HG02938 (cell line): ENCODE data around the gene SLC35A2.

Source experiments
- ATAC-seq: cut with Tn5 transposase; IDR thresholded peaks from one replicate; pipeline ENCODE4 v1.9.1; 2021; ENCODE audit warnings: mild to moderate bottlenecking, moderate library complexity; ENCODE audit not compliant: unreplicated experiment

SLC35A2 gene

DNA sequence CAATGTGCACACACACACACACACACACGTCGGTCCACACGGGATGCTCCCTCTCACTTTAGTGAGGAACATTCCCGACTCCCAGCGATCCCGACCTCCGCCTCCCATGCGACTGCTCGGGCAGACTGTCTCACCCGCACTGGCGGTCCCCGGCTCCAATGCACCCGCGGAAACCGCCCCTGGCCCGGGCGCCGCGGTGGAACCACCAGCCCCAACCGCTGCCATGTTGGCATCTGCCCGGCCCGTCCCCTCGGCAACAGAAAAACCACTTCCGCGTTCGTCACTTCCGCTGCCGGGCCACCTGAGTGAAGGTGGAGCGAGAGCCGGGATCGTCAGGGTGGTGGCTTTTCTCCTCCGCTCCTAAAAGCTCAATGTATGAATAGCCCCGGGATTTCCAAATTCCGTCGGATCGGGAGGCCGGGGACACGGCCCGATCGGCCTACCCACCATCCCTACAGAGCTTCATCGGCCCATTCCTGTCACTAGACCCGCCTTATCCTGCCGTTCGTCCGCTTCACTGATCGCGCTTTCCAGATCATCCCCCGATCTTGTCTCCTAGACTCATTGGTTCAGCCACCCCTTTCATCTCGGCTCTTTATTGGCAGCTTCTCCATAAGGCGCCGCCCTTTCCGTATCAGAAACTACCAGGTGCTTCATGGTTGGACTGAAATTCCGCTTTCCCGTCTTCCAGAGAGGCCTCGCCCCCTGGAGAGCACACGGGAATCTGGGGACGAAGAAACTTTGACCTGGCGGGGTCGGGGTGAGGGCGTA, at the start of gene SLC35A2:
TSS of gene SLC35A2 (minus strand) at position 235 of the 771 bp plus-strand sequence. CDS start at position 225, 10 bp downstream.
- peak; percentile 64 for ATAC-seq

DNA sequence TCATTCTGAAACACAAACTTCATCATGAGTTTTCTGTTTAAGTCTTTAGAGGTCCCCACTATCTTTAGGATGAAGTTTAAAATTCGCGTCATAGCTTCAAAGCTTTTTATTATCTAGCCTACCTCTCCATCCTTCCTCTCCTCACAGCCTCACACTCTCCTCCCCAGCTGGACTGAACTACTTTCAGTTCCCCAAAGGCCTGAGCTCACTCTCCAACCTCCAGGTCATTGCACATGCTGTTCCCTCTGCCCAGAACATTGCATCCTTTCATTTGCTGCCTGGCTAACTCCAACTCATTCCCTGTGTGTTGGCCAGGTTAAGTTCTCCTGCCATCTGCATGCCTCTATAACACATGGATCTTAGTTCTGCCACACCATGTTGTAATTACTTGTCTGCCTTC, 48.8 kb upstream of the SLC35A2 start:
- no peak for ATAC-seq

DNA sequence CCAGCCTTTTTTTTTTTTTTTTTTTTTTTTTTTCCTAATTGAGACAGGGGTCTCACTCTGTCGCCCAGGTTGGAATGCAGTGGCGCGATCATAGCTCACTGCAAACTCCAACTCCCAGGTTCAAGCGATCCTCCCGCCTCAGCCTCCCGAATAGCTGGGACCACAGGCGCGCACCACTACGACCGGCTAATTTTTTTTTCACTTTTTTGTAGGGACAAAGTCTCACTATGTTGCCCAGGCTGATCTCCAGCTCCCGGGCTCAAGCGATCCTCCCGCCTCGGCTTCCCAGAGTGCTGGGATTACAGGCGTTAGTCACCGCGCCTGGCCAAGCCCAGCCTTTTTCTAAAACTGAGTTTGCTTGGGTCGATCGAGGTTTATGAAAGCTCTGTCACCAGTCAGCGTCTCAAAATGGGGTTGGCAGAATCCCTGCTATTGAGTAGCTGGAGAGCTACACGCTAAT, 47.2 kb upstream of the SLC35A2 start:
- ATAC-seq: no peak

DNA sequence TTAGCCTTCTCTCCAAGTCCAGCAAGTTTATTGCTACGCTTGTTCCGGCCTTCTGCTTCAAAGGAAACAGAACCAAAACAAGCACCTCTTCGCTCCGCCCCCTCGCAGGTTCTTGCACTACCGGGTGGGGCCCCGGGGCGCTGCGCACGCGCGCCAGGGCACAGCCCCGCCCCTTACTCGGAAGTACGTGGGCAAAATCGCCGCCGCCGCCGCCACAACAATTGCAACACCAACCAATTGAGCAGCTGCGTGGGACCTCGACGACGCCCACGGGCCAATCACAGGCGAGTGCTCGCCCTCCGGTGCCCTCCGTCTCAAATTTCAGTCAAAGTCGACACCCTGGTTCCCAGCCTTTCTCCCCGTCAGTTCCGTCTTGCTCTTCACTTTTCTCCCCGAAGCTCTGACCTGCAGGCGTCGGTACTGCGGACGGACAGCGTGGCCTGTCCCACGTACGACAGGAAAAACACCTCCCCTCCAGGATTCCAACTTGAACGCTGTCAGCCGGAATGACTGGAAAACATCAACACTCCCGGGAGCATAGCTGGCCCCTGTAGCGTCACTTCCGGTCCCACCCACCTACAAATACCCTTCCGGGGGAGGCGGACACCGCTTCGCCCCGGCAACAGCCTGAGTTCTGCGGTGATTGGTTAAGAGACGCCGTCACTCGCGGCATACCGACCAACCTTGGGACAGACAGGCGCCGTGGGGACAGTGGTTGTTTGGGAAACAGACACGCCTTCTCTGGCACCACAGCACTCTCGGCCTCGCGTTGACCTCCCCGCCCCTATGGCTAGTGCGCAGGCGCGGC, 46.6 kb upstream of the SLC35A2 start:
- peak; percentile 83 for ATAC-seq

DNA sequence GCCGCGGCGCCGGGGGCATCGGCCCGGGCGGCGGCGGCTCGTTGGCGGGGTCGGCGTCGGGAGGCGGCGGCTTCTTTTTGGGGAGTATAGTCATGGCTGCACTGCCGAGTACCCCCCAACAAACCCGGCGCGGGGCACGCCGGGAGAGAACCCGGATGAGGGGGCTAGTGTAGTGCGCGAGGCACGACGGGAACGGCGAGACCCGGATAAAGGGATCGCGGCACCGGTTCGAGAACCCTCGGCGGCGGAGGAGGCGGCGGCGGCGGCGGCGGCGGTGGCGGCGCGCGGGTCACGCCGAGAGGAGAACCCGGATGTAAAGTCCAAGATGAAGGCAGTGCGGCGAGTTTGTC, 46.0 kb upstream of the SLC35A2 start, which contains the start of gene OTUD5:
TSS of gene OTUD5 (minus strand) at position 131 of the 350 bp plus-strand sequence. CDS start at position 94, 37 bp downstream.
- peak; percentile 18 for ATAC-seq

DNA sequence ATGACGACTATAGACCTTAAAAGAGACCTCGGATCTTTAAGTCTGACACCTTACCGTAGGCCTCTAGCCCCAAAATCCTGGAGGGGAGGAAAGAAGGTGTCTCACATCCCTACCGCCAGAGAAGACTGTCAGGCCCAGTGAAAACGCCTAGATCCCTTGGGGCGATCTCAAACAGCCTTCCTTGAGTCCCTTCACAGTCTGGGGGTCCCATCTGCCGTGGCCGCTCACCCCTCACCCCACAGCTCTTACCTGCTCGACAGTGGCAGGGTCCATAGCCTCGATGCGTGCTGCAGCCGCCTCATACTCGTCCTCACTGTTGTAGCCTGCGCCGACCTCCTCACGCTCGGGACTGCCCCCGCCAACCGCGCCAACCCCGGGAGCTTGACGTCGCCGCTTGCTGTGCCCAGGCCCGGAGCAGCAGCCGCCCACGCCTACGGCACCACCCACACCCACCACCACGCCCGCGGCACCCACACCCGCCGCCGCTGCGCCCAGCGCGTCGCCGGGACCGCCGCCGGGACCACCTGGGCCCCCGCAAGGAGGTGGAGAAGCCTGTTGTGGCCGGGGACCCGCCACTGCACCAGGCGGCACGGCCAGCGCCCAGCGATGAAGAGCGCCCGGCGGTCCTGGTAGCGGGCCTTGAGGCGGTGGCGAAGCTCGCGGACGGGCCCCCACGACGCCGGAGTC, 45.4 kb upstream of the SLC35A2 start:
- ATAC-seq: no peak

DNA sequence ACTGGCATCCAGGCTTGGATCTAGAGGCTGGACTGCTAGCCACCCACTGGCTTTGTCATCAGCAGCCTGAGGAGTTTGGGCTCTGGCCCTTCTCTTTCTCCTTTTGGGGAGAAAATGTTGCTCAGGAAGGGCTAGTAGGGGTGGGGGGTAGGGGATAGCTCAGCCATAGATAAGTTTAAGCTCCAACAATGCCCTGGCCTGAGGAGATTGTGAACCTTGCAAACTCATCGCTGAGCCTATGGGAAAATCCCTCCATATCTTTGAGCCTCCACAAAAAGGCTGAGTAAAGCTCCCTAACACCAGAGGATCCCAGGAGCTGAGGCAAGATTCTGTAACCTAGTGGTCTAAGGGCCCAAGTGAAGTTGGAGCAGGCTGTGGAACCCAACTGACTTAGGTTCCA, 37.1 kb upstream of the SLC35A2 start:
- no peak for ATAC-seq

DNA sequence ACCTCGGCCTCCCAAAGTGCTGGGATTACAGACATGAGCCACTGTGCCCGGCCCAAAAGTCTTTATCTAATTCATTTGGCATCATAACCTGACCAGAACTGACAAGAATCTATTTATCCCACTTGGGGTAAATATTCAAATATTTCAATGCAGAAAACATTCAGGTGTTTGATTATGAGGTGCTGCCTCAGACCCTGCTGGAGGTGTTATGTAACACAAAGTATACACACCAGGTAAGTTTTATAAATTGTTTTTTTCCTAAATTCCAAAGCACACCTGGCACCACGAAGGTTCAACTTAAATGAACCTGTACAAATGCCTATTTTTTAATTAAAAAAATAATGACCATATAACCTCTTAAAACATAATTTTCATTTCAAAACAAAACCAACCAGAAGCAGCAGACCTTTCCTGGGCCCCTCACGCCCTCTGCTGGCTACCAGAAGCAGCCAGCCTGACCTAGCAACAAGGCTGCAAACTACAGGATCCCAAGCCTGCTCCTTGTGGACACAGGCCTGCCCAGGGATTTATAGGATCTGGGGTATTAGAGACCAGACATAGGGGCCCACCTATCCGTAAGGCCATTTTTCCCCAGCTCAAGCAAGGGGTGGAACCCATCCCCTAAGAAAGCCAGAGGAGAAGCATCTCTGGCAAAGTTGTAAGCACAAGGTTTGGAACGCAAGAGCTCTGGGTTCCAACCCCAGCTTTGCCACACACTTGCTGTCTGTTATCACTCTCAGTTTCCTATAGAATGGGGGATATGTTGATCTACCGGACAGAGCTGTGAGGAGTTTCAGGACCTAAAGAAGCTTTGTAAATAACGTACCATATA, 34.3 kb upstream of the SLC35A2 start:
- no peak for ATAC-seq

DNA sequence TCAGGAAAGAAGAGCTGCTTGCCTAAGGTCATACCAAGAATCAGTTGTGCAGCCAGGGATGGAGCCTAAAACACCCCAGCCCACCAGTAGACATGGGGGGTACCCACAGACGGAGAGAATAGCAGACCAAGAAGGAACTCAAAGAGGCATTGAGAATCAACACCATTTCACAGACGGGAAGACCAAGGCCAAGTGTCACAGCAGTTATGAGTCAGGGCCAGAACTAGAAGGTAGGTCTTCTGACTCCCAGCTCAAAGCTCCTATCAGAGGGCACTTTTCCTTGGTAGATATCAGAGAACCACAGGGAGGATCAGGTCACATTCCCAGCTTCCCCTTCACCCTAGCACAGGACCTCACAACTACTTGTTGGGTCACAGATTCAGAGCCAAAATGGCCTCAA, 31.4 kb upstream of the SLC35A2 start:
- ATAC-seq: no peak

DNA sequence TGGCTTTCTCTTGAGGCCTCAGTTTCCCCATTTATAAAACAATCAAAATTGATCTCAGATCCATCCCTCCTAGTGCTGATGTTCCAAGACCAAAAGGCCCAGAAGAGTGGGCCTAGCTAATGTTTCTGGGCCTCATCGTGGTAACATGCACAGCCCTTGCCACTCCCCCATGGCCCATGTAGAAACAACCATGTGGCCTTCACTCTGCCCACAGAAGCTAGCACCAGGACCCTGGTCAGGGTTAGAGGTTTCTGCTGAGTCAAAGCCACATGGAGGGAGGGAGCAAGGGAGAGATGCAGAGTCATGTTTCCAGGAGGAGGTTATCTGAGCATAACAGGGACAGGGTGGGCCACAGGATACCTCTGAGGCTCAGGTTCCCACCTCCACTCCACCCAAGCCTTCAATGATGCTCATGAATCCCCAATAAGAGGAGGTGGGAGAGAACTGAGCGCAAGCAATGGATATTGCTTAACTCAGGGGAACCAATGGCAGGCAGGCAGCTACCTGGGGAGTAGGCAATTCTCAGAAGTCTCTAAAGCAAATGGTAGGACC, 29.0 kb upstream of the SLC35A2 start:
- no peak for ATAC-seq

DNA sequence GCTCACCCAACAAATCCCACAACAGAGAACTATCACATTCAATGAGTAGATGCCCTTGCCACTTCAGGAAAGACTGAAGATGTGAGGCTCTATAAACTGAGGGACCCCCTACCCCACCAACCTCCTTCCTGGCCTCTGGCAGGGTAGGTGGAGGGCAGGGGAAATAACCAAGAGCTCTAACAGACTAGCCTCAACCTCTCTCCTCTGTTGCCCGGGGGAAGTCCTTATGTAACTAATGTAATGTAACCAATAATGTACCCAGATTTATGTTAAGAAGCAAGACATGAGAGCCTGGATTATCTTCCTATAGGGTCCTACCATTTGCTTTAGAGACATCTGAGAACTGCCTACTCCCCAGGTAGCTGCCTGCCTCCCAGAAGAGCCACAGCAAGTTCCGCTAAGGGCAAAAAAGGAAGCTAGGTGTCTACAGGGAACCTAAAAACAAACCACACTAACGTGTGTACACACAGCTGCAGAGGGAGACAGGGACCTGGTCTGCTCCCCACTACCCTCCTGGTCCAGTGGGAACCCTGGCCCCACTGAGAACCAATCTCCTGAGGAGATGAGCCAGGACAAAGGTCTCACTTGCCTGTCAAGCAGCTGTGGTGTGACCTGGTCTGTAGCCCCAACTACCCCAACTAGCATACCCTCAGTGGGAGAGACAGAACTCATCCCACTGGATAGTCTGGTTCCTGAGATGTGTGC, 28.2 kb upstream of the SLC35A2 start:
- no peak for ATAC-seq

DNA sequence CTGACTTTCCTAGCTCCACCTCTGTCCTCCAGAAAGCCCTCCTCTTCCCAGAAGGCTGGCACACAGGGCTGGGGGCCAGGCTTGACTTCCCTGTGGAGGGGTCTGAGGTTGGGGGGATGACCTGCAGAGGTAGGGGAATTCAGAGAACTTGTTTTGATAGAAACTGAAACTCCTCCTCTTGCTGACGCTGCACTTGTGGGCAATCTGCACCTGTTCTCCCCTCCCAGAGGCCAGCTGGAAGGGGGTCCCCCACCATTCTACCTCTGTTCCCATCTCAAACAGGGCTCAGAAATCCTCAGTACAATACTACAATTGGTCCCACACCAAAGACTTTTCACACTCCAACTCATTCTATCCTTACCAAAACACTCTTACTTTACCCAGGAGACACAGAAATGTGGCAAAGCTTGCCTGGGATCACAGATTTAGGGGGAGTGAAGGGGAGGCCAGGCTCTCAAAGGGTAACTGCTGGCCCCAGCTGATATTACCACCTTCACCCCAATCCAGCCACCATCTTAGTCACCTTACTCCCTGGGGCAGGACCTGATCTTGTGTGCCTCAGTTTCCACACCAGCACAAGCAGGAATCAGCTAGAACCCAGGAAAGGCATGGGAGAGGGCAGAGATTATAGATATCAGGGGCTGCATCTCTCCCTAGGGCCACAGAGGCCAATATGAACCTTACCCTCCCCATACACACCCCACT, 27.4 kb upstream of the SLC35A2 start:
- ATAC-seq: peak; percentile 58

DNA sequence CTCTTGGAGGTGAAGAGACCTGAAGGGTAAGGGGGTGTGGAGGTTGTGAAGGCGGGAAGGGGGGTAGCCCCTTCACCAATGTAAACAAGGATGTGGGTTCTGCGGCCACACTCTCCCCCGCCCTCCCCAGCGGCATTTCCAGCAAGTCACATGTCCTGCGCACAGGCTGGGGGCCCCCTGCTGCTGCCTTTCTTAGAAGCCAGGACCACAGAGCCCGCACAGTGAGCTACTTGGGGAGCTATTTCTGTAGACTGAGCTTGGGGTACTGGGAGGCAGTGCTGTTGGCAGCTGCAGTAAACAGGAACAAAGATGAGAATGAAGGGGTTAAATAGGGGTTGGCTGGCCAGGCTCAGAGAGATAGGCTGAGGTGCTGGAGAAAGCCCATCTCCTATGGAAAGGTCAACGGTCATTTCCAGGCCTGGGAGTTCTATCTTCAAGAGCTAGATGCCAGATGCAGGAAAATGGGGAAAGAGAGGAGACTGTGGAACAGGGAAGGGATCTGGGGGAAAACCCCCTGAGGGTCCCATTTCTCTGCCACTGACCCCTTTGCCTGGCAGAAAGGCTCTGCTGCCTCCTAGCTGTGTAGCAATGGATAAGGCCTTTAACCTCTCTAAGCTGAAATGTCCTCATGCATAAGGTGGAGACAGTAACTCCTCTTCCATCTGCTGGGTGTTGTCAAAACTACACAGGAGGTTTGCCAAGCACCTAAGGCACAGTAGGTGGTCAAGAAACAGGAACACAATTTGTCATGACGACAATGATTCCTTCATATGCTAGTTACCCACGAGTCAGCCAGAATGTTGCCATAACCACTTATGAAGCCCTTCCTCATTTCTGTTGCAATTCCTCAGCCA, 25.8 kb upstream of the SLC35A2 start:
- peak; percentile 55 for ATAC-seq

DNA sequence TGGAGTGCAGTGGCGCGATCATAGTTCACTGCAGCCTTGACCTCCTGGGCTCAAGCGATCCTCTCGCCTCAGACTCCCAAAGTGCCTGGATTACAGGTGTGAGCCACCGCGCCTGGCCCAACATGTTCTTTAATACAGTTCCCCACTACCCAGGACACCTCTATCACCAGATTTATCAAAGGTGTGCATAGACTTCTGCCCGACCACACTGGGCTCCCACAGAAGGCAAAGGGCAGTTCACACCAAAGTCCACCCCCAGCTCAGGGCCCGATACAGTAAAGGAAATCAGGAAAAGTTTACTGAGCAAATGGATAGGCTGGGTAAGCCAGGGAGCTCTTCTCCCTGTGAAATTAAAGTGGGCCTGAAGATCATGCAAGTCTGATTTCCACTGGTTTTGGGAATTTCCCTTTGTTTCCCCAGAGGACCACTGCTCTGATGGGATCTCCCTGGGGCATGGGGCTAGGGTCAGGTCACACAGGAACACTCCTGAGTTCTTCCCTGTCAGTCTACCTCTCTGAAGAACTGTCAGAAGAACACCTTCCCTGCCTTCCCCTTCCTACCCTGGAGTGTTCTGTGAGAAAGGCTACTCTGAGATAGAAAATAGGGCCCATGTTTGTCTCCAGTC, 25.1 kb upstream of the SLC35A2 start:
- ATAC-seq: no peak

DNA sequence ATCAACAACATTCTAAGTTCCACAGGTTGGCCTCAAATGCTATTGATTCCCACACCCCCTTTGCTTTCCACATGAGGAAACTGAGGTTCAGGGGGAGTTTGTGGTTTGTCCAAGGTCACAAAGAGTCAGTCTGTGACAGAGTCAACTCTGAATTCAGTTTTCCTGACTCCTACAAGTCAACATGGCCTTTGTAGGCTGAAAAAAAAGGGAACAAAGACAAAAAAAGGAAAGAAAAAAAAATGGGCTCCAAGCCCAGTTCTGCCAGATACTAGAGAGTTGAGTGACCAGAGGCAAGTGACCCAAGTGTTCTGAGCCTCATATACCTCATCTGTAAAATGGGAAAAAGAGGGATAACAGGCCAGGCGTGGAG, 23.8 kb upstream of the SLC35A2 start:
- no peak for ATAC-seq

DNA sequence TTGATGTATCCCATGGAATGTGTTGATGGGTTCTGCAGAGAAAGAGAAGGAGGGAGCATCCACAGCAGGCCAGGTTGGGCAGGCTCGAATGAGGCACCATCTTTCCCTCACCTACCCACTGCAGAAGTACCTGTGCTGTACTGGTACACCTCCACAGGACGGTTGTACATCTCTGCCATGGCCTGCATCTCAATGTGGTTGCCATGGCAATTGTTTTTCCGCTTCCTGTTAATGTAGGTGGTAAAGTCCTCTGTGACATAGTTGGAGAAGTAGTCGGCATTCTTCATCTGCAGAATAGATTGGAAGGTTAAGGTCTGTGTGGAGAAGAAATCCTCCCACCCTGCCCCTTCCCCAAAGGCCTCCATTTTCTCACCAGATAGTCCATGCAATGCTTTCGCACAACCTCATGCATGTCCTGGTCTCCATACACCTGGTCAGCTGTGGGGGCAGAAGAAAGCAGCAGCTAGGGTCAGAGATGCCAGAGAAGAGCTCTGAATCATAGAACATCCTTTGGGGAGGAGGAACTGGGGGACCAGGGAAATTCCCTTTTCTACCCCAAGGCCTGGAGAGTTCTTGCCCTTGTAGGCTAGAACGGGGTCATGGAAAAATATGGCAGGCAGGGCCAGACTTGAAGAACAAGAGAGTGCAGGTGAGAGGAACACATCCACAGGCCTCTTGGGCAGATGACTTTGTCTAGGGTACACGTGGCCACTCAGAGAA, 23.3 kb upstream of the SLC35A2 start:
- ATAC-seq: no peak

DNA sequence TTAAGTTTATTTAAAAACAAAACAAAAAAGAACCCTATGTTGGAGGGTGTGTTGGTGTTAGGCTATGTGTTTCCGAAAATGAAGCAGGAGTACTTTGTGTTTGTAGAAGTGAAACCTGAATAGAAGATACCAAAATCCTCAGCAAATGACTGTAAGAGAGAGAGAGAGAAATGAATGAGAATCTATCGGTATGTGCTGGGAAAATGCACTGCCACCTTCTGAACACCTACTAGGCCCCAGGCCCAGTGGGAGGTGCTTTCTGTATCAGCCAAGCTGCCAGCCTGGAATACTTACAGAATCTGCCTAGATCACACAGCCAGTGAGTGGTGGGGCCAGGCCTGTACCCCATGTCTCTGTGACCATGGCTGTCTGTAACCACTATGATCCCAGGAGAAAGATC, 22.3 kb upstream of the SLC35A2 start:
- ATAC-seq: no peak
